Superior temporal gyrus (tissue), 1 donor: ENCODE data around the gene HBEGF.
A peak's percentile ranks its signal among the peaks of the same experiment; 100 is the strongest.
"Not testable (repeated sequence)": the region's sequence is repeated elsewhere in the genome, so short reads cannot be mapped to it uniquely, and the experiment has no call there.

ENCODE experiments used
- DNase-seq: peaks from one replicate; pipeline ENCODE4 v3.0.0-alpha.2; 2016; ENCODE audit errors: extremely low spot score

Gene HBEGF

DNA sequence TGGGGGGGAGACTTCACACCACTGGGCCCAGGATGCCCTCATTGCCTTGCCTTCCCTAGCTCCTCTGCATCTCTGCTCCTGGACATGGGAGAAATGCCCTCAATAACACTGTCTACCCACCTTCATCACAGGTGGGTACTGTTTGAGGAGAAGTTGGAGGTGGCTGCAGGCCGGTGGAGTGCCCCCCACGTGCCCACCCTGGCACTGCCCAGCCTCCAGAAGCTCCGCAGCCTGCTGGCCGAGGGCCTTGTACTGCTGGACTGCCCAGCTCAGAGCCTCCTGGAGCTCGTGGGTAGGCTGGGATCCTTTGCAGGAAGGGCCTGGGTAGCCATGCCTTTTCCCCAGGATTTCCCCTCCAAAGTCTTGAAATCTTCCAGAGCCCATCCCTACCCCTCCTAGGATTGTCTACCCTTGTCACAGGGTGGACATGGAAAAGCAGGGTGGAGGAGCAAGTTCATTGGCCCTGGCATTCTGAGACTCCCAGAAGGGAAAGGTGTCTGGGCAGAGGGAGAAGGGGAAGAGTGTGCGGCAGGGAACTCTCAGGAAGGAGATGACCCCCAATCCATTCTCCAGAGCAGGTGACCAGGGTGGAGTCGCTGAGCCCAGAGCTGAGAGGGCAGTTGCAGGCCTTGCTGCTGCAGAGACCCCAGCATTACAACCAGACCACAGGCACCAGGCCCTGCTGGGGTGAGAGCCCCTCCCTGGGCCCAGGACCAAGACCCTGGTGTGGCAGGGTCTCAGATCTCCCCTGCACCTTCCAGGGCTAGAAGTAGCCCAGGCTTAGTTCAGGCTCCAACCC lies 14.5 kb upstream of the HBEGF start:
- no peak for DNase-seq

DNA sequence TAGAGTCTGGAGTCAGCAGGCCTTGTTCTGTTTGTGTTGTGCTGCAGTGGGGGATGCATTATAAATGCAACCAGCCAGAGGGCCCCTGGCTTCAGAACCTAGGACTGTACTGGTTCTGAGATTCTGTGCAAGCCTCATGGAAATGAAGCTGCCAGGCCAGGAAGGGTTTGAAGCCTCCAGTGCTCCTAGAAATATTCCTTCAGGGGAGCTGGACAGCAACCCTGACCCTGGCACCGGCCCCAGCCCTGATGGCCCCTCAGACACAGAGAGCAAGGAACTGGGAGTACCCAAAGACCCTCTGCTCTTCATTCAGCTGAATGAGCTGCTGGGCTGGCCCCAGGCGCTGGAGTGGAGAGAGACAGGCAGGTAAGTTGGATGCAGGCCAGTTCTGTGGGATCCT lies 13.7 kb upstream of the HBEGF start, which contains the start of gene SLC4A9:
Gene SLC4A9 (plus strand): TSS at position 94 of the 400 bp plus-strand sequence. CDS start 43 bp downstream, at position 137.
- DNase-seq = no peak

DNA sequence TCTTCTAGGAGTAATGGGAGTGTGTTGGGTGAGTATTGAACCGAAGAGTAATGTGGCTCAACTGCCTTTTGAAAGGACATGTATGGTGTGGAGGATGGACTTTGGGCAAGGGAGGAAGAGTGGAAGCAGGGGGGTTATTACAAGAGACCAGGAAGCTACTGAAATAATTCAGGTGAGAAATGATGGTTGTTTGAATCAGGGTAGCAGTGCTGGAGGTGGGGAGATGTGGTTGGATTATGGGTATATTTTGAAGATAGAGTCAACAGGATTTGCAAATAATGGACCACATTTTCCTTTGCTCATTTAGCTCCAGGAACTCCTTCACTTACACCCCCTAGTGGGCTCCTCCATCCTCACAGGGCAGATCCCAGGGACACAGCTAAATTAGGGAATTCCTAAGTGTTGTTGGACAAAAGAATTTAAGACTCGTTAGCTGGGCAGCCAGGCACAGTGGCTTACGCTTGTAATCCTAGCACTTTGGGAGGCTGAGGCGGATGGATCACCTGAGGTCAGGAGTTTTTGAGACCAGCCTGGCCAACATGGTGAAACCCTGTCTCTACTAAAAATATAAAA lies 12.4 kb upstream of the HBEGF start:
- peak; percentile 27 for DNase-seq

DNA sequence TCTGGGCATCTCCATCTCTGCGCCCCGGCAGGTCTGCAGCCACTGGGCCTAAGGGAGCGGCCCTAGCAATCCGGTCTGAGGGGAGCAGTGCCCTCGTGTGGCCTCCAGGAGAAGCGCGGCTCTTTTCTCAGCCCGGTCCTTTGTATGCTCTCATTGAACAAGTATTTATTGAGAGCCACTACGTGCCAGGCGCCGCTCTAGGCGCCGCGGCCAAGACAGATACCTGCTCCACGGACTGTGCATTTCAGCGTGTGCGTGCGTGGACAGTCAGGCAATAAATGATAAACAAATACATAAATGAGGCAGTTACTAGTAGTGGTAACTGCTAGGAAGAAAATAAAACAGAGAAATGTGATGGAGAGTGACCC lies 11.3 kb upstream of the HBEGF start:
- peak; percentile 96 for DNase-seq

DNA sequence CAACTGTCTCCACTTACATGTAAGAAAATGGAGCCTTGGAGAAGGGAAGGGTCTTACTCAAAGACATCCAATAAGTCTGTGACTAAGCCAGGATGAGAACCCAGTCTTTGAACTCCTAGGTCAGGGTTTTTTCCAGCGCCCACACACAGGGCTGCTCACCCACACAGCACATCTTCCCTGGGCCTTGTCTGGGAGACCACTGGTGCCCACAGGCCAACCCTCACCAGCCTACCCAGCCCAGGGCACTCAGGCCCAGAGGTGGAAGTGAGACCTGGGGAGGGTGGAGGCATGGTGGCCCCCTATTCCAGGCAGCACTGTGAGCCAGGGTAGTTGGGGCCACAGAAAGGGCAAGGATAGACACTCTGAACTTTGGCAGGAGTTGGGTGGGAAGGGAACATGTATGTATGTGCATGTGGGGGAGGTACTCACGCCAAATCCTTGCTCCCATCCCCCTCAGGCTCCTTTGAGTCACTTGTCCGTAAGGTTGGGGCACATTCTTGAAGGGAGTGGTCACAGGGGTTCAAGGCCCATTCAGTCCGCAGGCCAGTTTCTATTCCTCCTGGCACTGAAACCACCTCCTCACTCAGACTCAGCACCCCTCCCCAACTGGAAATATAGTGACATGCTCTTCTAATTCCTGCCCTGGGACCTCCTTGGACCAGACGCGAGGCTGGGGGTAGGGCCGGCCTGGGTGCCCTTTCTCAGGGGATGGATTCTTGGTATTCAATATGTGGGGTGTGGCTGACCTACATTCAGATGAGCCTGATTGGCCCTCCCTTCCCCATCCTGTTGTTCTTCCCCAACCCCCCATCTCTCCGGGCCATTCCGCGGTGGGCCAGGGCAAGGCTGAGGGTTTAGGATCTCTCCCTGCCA lies 10.7 kb upstream of the HBEGF start:
- DNase-seq = no peak

DNA sequence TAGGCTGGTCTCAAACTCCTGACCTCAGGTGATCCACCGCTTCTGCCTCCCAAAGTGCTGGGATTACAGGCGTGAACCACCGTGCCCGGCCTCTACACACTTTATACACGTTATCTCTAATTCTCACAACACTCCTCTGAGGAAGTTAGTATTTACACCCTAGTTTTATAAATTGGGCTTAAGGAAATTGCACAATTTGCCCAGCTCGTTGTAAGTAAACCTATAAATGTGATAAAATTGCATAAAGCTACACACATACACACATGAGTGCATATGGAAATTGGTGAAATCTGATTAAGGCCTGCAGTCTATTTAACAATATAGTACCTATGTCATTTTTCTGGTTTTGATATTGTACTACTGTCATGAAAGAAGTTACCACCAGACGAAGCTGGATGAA lies 9.1 kb upstream of the HBEGF start:
- no peak for DNase-seq

DNA sequence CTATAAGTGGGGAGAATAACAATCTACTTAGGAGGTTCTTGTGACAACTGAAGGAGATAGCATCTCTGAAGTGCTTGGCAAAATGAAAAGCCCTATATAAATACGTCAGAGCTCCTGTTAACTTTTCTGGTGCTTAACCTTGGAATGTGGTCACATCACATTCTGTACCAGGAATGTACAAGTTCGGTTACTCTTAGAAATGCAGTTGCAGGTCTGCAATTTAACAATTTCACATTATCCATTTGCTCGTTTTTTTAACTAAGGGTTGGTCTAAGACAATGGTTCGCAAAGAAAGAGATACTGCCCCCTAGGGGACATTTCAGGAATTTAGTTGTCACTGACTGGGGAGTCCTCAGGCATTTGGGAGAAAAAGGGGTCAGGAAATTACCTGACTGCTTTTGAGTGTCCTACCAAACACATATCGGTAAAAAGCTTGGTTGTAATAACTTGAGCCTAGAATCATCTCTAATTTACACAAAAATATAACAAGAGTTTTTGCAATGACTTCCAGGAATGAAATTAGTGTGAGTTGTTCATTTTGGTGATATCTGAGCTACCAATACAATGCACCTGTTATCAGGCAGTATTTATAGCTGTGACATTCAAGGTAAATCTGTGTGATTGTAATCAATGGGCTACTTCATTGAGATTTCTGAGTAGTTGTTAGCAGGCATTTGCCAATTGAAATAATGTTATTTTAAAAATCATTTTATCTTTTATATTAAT lies 5.4 kb upstream of the HBEGF start:
- DNase-seq = peak; percentile 98

DNA sequence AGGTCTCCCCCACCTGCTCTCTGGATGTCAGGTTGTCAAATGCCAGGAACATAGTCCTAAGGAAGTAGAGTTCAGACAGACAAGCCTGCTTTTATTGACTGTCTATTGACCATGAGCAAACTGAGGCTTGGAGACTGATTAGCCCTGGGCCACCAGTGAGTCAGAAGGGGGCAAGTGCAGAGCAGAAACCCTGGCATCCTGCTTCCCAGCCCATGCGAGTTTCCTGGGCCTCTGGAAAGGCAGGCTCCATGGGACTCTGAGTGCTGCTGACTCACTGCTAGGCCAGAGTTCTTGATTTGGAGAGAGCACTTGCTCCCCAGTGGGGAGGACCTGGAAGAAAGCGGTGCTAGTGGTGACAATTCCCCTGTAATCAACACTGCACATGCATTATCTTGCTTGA lies 2.8 kb upstream of the HBEGF start:
- DNase-seq = no peak

DNA sequence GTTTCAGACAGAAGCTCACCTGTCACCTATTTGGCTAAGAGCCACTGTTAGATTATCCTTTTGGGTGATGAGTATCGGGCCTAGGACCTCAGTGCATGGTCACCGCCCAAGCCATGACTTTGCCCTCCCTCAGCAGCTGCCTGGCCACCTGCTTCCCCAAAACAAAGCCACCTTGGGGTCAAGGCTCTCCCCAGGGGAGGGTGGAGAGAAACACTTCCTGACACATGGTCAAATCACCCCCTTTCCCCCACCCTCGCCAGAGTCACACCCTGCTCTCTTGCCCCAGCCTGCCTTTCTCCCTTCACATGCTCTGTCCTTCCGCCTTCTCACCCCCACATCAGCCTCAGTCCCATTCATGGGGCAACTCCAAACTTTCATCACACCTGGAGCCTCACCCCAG lies 1.7 kb upstream of the HBEGF start:
- DNase-seq = no peak

DNA sequence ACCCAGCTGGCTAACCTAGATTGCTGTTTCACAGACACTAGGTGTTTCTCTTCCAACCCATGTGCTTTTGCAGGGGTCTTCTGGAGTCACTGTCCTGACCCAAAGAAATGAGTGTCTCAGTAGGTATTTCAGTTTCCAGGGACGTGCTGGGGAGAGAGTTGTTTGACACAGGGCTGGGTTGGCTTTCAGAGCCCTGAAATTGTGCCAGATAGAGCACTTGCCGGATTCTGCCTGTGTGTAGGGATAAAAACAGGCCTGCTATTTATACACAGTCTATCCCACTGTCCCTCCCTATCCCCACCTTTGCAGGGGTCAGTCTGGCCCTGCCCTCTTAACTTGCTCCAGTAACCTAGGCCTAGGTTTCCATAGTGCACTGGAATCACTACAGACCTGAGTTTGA lies 957 bp upstream of the HBEGF start:
- DNase-seq = no peak

DNA sequence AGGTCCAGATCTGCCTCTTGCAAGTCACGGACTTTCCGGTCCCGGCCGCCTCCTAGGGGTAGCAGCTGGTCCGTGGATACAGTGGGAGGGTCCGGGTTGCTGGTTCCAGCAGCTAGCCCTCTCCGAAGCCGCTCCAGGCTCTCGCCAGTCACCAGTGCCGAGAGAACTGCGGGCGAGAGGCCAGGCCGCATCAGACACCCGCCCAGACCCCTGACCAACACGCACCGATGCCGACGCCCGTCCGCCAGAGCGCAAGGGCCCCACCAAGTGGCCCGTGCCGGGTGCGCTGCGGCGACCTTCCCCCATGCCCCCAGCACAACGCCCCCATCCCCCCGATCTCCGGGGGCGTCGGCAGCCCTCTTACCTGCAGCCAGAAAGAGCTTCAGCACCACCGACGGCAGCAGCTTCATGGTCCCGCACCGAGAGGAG lies 470 bp downstream of the HBEGF start:
- peak; percentile 58 for DNase-seq

DNA sequence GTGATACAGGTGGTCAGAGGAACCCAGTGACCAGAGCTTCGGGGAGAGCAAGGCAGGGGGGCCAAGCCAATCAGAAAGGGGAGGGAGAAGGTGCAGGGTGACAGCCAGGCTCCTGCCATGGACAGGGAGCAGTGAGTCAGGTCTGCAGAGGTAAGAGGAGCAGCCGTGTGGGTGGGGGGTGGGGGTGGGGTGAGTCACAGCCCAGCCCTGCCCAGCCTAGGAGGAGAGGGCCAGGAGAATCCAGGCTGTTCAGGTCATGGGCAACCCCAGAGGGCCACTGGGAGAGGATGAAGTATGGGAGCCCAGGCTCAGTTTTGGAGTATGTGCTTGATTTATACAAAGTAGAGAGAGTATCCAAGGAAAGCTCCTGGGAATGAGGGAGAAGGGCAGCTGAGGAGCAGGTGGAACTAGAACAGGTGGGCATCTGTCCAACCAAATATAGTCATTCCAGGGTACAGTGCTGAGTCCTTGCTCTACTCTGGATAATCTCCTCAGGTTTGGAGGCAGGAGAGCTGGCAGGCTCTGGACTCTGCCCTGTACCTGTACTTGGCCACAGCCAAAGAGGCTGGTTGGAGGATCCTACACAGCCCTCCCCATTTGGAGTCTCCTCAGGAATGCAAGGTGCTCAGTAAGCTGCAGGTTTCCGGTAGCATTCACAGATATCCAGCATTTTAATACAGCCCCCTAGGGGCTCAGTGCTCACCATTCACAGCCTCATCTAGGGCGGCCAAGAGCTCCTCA lies 1.6 kb downstream of the HBEGF start:
- no peak for DNase-seq

DNA sequence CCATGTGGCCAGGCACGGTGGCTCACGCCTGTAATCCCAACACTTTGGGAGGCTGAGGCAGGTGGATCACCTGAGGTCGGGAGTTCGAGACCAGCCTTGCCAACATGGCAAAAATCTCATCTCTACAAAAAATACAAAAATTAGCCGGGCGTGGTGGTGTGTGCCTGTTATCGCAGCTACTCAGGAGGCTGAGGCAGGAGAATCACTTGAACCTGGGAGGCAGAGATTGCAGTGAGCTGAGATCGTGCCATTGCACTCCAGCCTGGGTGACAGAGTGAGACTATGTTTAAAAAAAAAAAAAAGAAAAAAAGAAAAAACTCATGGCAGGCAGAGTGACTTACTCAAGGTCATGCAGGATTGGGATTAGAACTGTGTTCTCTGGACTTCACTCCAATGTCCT lies 2.6 kb downstream of the HBEGF start:
- not testable (repeated sequence) for DNase-seq

DNA sequence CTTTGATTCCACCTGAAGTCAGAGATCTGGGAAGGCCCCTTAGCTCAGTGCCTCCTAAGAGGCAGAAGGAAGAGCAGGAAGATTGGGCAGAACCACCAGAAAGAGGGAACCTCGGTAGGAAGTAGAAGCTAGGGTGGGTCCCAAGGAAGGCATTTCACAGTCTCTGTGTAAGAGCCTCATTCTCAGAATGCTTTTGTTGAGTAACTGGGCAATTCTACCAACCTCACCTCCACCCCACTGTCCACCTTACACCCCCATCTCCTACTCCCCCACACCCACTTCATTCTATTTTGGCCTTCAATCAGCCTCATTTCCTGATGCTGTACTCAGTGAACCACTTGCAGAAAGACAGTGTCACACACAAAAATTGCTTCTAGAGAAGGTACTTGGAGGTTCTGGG lies 3.5 kb downstream of the HBEGF start:
- no peak for DNase-seq

DNA sequence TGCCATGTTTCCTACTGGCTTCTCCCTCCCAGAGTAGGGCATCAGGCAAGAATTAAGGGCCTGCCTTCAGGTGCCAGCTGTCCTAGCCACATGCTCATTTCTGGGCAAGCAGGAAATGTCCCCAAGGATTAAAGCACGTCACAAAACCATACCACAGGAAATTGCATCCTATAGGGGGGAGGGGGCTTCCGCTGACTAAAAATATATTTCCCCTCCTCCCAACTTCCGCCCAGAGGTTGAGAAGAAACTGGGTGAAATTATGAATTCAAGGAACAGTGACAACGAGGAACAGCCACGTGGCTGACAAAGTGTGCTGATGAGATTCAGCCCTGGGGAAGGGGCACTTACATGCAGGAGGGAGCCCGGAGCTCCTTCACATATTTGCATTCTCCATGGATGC lies 4.1 kb downstream of the HBEGF start:
- no peak for DNase-seq

DNA sequence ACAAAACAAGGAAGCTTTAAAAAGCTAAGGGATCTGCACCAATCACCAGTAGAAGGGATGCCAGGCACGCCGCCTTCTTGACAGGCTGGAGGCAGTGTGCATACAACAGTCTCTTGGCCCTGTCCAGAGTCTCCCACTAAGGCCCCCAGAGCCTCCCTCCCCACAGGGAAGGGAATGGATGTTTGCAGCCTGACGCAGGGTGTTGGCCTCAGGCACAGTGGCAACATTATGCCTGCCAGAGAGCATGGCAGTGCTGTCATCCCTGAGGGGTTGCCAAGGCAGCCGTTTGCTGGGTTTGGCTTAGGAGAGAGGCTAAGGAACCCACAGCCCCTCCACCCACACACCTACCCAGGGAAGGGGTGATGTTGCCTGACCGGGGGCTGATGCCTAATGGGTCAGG lies 4.8 kb downstream of the HBEGF start:
- DNase-seq = peak; percentile 85

DNA sequence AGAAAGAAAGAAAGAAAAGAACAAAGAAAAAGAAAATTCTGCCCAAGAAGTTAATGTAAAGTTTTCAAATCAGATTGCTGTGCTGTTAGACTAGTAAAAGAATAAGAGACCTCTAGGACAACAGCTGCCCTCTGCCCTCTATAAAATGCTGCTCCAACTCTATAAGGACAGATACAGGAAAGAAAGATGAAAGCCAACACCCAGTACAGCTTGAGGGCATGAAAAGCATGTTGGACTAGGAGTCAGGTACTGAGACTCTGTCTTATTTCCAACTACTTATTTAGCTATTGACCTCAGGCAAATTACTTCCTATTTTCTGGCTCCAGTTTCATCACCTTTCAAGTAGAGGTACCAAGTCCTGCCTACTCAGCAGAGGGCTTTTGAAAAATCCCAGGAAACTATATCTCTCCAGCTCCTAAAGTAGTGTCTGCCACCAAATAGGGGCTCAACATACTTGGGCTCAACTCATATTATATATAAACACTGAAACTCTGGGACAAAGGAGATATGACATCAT lies 5.7 kb downstream of the HBEGF start:
- no peak for DNase-seq

DNA sequence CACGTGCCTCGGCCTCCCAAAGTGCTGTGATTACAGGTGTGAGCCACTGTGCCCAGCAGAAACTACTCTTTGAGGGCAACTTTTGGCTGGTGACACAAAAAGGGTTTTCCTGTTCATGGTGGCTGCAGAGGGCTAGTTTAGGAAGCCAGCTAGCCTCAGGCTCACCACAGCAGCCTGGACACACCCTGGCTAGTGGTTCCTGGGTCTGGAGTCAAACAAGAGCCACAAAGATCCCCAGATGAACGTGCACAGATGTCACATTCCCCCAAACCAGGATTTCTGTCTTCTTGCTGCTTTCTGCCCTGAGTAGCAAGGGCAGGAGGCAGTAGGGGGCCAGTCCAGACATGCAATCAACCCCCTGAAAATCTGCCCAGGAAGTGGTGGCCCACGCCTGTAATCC lies 6.8 kb downstream of the HBEGF start:
- no peak for DNase-seq

DNA sequence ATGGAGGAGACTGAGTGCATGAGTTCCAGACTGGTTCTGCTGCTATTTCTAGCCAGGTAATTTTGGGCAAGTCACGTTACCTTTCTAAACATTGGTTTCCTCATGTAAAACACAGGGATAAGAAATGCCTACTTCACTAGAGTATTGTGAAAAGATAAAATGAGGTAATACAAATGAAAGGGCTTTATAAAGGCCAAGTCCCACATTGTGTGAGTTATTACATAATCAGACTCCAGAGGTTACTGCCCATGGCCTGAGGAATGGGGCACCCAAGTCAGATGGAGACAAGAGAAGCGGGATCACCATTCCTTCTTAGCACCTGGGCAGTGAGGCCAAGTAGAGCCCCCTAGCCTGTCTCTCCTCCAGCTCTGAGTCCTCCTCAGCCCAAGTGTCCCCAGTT lies 7.5 kb downstream of the HBEGF start:
- DNase-seq = no peak

DNA sequence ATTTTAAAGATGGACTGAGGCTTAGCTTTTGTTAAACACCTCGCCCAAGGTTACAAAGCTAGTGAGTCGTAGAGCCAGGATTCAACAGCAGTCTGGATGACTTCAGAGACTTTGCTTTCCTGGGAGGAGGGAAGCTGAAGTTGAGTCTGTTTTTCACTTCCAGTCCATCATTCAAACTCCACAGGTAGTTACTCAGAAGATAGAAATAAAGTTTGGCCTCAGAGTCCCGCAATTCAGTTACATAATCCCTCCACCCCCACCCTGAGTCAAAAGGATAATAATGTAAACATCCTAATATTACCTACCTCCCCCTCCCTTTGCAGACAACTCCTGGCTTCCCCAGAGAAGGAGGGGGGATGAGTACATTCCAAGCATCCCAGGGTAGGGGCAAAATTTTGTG lies 8.1 kb downstream of the HBEGF start:
- no peak for DNase-seq

DNA sequence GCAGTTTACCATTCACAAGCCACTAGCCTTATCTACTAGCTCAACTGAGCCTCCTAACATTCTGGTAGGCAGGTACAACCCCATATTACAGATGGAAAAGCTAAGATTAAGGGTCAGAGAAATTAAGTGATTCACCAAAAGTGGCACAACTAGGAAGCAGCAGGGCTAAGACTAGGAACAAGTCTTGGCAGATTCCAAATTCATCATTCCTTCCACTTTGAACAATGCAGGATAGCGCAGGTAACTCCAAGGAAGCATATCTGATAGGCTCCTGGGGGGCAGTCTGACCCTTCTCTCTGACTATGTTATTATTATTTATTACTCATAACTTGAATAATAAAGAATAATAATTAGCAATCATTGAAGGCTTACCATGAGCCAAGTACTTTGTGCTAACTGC lies 8.5 kb downstream of the HBEGF start:
- no peak for DNase-seq
